ENCODE data around the gene FLNA.

- TF ChIP-seq POLR2AphosphoS5 (IDR thresholded peaks at IDR 0.05), result no peak
- TF ChIP-seq, protein P1, sequence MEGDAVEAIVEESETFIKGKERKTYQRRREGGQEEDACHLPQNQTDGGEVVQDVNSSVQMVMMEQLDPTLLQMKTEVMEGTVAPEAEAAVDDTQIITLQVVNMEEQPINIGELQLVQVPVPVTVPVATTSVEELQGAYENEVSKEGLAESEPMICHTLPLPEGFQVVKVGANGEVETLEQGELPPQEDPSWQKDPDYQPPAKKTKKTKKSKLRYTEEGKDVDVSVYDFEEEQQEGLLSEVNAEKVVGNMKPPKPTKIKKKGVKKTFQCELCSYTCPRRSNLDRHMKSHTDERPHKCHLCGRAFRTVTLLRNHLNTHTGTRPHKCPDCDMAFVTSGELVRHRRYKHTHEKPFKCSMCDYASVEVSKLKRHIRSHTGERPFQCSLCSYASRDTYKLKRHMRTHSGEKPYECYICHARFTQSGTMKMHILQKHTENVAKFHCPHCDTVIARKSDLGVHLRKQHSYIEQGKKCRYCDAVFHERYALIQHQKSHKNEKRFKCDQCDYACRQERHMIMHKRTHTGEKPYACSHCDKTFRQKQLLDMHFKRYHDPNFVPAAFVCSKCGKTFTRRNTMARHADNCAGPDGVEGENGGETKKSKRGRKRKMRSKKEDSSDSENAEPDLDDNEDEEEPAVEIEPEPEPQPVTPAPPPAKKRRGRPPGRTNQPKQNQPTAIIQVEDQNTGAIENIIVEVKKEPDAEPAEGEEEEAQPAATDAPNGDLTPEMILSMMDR (IDR thresholded peaks at IDR 0.05), result no peak
Measured at GRCh38 chrX:154312116-154312515, 62.3 kb downstream of the FLNA start.
